ENCODE results near the gene IQSEC1. TPM values are rescaled to one million over a fixed set of nuclear protein-coding genes. Genes with fewer than 3 reads are reported as not detected.
A peak's percentile ranks its signal among the peaks of the same experiment; 100 is the strongest.

The IQSEC1 gene
- total RNA-seq, 2 donors from 2014 or later, result 57.5 to 63.9 TPM

DNA sequence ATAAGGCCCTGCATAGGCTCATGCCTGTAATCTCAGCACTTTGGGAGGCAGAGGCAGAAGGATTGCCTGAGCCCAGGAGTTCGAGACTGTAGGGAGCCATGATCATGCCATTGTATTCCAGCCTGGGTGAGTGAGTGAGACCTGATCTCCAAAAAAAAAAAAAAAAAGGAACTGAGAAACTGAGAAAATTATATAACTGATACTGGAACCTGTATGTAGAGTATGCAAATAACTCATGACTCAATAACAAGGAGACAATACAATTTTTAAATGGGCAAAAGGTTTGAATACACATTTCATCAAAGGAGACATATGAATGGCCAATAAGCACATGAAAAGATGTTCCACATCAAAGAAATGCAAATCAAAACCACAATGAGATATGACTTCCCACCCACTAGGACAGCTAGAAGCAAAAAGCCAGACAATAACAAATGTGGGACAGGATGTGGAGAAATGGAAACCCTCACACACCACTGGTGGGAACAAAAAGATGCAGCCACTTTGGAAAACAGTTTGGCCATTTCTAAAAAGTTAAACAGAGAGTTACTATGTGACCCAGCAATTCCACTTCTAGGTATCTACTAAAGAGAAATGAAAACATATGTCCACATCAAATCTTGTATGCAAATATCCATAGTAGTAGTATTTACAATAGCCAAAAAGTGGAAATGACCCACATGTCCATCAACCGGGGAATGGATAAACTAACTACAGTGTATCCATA is 70.7 kb downstream of the IQSEC1 start:
- TF ChIP-seq, protein P1, sequence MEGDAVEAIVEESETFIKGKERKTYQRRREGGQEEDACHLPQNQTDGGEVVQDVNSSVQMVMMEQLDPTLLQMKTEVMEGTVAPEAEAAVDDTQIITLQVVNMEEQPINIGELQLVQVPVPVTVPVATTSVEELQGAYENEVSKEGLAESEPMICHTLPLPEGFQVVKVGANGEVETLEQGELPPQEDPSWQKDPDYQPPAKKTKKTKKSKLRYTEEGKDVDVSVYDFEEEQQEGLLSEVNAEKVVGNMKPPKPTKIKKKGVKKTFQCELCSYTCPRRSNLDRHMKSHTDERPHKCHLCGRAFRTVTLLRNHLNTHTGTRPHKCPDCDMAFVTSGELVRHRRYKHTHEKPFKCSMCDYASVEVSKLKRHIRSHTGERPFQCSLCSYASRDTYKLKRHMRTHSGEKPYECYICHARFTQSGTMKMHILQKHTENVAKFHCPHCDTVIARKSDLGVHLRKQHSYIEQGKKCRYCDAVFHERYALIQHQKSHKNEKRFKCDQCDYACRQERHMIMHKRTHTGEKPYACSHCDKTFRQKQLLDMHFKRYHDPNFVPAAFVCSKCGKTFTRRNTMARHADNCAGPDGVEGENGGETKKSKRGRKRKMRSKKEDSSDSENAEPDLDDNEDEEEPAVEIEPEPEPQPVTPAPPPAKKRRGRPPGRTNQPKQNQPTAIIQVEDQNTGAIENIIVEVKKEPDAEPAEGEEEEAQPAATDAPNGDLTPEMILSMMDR (IDR thresholded peaks at IDR 0.05), result no peak
- Histone ChIP-seq H3K27ac (no peak overlapping the region), H3K4me1 (peaks cover 0 to 25% of the 10 kb centered on the region in 2 donors)

DNA sequence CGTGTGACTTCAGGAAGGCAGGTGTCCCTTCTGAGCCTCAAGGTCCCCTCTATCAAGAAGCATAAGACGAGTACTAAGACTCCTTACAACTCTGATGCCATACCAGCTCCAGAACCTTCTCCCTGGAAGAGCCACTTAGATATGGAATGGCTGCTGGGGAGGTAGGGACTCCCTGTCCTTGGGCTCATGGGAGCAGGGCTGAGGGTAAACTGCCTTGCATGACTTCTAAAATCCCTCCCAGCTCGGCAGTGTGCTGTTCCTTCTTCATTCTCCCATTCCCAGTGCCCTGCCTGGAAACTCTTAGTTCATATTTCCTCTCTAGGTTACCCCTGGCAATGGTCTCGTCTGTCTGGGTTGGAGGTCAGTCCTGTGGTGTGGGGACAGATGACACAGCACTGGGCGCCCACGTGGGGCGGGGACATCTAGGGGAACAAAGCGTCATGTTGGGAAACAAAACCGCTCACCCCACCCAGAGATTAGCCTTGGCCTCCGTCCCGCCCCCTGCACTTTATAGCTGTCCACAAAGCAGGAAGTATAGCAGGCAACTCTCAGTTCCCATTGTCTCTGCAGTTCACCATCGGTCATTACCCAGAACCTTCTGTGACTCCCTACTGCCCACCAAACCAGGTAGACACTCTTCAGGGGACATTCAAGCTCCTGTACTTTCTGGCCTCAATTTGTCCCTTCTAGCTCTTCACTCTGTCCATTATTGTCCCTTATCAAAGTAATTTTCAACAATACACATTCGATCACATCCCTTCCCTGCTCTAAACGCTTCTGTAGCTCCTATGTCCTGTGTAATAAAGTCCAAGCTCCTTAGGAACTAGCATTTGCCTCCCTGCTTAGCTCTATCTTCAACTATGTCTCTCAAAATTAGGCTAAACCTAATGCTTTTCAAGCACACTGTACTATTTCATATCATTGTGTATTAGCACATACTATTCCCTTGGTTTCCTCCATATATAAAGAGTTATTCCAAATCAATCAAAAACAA is 73.8 kb downstream of the IQSEC1 start:
- TF ChIP-seq, protein P1 (IDR thresholded peaks at IDR 0.05), result no peak
- Histone ChIP-seq H3K27ac (peak overlapping the region; percentile 55 to 62), H3K4me1 (peaks cover 0 to 13% of the 10 kb centered on the region in 2 donors), H3K36me3 (no peaks in the 10 kb centered on the region), H3K4me3 (no peak overlapping the region), H3K27me3 (no peaks in the 10 kb centered on the region), H3K9me3 (no peaks in the 10 kb centered on the region)
- DNase-seq (ENCODE audit: low spot score), result peak; percentile 96

More for the DNA sequence above, 70.7 kb downstream of the IQSEC1 start:
- H3K27me3 ChIP-seq, result no peaks in the 10 kb centered on the region
- H3K4me3 ChIP-seq, result no peak overlapping the region
- no peaks in the 10 kb centered on the region for H3K36me3 ChIP-seq
- H3K9me3 ChIP-seq, result no peaks in the 10 kb centered on the region
- DNase-seq (ENCODE audit: low spot score), result no peak

DNA sequence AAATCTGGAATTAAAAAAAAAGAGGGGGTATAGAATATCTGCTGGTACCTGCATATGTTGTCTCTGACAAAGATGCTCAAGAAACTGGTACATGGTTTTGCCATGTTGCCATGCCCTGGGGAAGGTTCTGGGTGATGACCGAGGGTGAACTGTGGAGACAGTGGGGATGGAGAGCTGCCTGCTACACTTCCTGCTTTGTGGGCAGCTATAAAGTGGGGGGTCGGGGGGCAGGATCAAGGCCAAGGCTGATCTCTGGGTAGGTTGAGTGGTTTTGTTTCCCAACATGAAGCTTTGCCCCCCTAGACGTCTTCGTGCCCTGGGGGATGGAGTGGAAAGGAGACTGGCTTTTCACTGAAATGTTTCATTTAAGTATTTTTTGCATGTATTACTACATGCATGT is 74.6 kb downstream of the IQSEC1 start:
- no peaks in the 10 kb centered on the region for H3K36me3 ChIP-seq
- TF ChIP-seq, protein P1 (IDR thresholded peaks at IDR 0.05), result no peak
- H3K4me3 ChIP-seq, result no peak overlapping the region
- DNase-seq (ENCODE audit: low spot score), result no peak
- peaks cover 0 to 13% of the 10 kb centered on the region in 2 donors for H3K4me1 ChIP-seq
- peak overlapping the region; percentile 55 to 62 for H3K27ac ChIP-seq
- H3K27me3 ChIP-seq, result no peaks in the 10 kb centered on the region
- H3K9me3 ChIP-seq, result no peaks in the 10 kb centered on the region

DNA sequence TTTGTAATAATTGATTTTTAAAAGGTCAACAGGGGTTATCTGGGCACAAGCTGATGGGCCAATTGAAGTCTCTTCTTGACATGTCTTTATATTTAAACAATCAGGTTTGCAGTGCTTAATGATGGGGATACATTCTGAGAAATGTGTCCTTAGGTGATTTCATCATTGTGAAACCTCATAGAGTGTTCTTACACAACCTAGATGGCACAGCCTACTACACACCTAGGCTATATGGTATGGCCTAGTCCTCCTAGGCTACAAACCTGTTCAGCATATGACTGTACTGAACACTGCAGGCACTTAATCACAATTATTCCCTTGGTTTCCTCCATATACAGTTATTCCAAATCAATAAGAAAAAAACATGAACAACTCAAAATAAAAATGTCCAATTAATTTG is 75.8 kb downstream of the IQSEC1 start:
- DNase-seq (ENCODE audit: low spot score), result no peak
- Histone ChIP-seq H3K36me3 (no peaks in the 10 kb centered on the region), H3K4me3 (no peak overlapping the region), H3K27me3 (no peaks in the 10 kb centered on the region), H3K4me1 (peaks cover 0 to 24% of the 10 kb centered on the region in 2 donors), H3K9me3 (no peaks in the 10 kb centered on the region), H3K27ac (no peak overlapping the region)
- TF ChIP-seq, protein P1 (IDR thresholded peaks at IDR 0.05), result no peak

DNA sequence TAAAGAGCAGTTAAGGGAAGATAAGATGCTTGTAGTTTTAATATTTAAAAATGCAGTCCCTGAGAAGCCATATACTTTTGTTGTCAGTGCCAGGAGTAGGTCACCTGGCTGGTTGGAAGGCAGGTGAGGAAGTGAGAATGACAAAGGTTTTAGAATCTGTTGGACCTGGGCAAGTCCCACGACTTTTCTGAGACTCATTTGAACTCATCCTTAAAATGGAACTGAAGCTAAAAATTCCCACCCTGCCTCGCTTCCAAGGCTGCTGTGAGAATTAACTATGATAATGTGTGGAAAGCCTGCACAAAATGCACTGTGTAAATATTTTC is 77.1 kb downstream of the IQSEC1 start:
- no peak for DNase-seq (ENCODE audit: low spot score)
- Histone ChIP-seq H3K4me1 (peaks cover 0 to 36% of the 10 kb centered on the region in 2 donors), H3K27ac (peak overlapping the region in 1 of 2 donors; percentile 93), H3K4me3 (no peak overlapping the region), H3K36me3 (no peaks in the 10 kb centered on the region), H3K27me3 (no peaks in the 10 kb centered on the region), H3K9me3 (no peaks in the 10 kb centered on the region)
- TF ChIP-seq, protein P1 (IDR thresholded peaks at IDR 0.05), result no peak
